SK-N-SH (cell line): Measurements from ENCODE around the gene EEF2. TPM values are rescaled to one million over a fixed set of nuclear protein-coding genes. Genes with fewer than 3 reads are reported as not detected.

Source experiments
- CTCF ChIA-PET: fragments of 300-600, 350-600 bp; formaldehyde crosslinking; extraction: SDS; loops from one replicate; lab custom pipeline; 2021; lab: Yijun Ruan, JAX
- POLR2A ChIA-PET: fragments of 350-600 bp; sonication (Branson Sonifier 250); formaldehyde crosslinking; extraction: SDS; loops from one replicate; lab custom pipeline; 2020; ENCODE audit warnings: antibody characterized with exemption, inconsistent platforms; lab: Yijun Ruan, JAX
- DNase-seq: peaks from one replicate; pipeline ENCODE4 v3.0.0; 2012
- H2AFZ ChIP-seq: fragments of 200-600 bp; sonication (generic); 2 replicates; pipeline ENCODE4 v1.8.1; 2016; ENCODE audit warnings: antibody characterized with exemption, mild to moderate bottlenecking, low read depth
- H3F3A ChIP-seq: fragments of 200-600 bp; sonication (generic); replicated peaks from 2 replicates; pipeline ENCODE3; 2016; ENCODE audit warnings: antibody characterized with exemption, mild to moderate bottlenecking; ENCODE audit not compliant: insufficient read depth
- H3K27ac ChIP-seq, 2 experiments: fragments of 200-500 bp in 1 of 2; fragments of 200-600 bp in 1 of 2; sonication (Bioruptor generic) in 1 of 2; sonication (generic), shearing (Covaris generic) in 1 of 2; 2 replicates each; pipeline versions ENCODE4 v1.5.1 to v1.6.1; 2014 to 2016; ENCODE audit warnings: low read depth in 2 of 2, inconsistent platforms in 1 of 2, low read length in 1 of 2, mild to moderate bottlenecking in 1 of 2, mixed read lengths in 1 of 2
- H3K27me3 ChIP-seq: fragments of 200-600 bp; sonication (generic), shearing (Covaris generic); 2 replicates; pipeline ENCODE4 v1.6.1; 2016; ENCODE audit warnings: mixed run types; ENCODE audit not compliant: insufficient read depth
- H3K36me3 ChIP-seq, 2 experiments: fragments of 200-500 bp in 1 of 2; fragments of 200-600 bp in 1 of 2; sonication (Bioruptor generic) in 1 of 2; sonication (generic) in 1 of 2; replicated peaks in 1 of 2; 2 replicates each; pipeline versions ENCODE3 to v1.5.1; 2014 to 2016; ENCODE audit warnings: low read length in 1 of 2, mild to moderate bottlenecking in 1 of 2; ENCODE audit not compliant: insufficient read depth in 2 of 2, control insufficient read depth in 1 of 2
- H3K4me1 ChIP-seq, 2 experiments: fragments of 200-500 bp in 1 of 2; fragments of 200-600 bp in 1 of 2; sonication (Bioruptor generic) in 1 of 2; sonication (generic), shearing (Covaris generic) in 1 of 2; 2 replicates each; pipeline versions ENCODE4 v1.5.1 to v1.6.1; 2014 to 2016; ENCODE audit warnings: low read depth in 1 of 2, low read length in 1 of 2, mixed run types in 1 of 2; ENCODE audit not compliant: insufficient read depth in 2 of 2, control insufficient read depth in 1 of 2
- H3K4me2 ChIP-seq: fragments of 200-600 bp; sonication (generic), shearing (Covaris generic); 2 replicates; pipeline ENCODE4 v1.6.1; 2017; ENCODE audit warnings: mixed run types
- H3K4me3 ChIP-seq, 2 experiments: fragments of 200-500 bp in 1 of 2; fragments of 200-600 bp in 1 of 2; sonication (Bioruptor generic) in 1 of 2; sonication (generic), shearing (Covaris generic) in 1 of 2; 2 replicates each; pipeline versions ENCODE4 v1.5.1 to v1.8.1; 2014 to 2016; ENCODE audit warnings: low read depth in 2 of 2, inconsistent platforms in 1 of 2, low read length in 1 of 2, mild to moderate bottlenecking in 1 of 2, mixed read lengths in 1 of 2, moderate library complexity in 1 of 2
- H3K79me2 ChIP-seq: fragments of 200-600 bp; sonication (generic); 2 replicates; pipeline ENCODE4 v1.8.1; 2017; ENCODE audit warnings: mild to moderate bottlenecking; ENCODE audit not compliant: insufficient read depth
- H3K9ac ChIP-seq: fragments of 200-600 bp; sonication (generic); 2 replicates; pipeline ENCODE4 v1.6.1; 2017; ENCODE audit warnings: mixed run types
- H3K9me2 ChIP-seq: fragments of 200-600 bp; sonication (generic); 2 replicates; pipeline ENCODE4 v1.6.1; 2017; ENCODE audit warnings: mixed run types
- H3K9me3 ChIP-seq: fragments of 200-600 bp; sonication (generic); 2 replicates; pipeline ENCODE4 v1.6.1; 2017; ENCODE audit warnings: mixed run types, mild to moderate bottlenecking, moderate library complexity
- H4K20me1 ChIP-seq: fragments of 200-600 bp; sonication (generic); 2 replicates; pipeline ENCODE4 v1.6.1; 2017; ENCODE audit warnings: mild to moderate bottlenecking, mixed run types; ENCODE audit not compliant: insufficient read depth
- CTCF ChIP-seq: fragments of 200-600 bp; sonication (generic); IDR thresholded peaks from 2 replicates; pipeline ENCODE4 v1.6.1; 2017; ENCODE audit warnings: antibody characterized with exemption, mild to moderate bottlenecking, moderate library complexity
- GATA2 ChIP-seq: sonication (generic); formaldehyde crosslinking; IDR thresholded peaks from 2 replicates; pipeline ENCODE4 v1.5.0; 2020; ENCODE audit warnings: mild to moderate bottlenecking, missing genetic modification reagents
- MAX ChIP-seq: IDR thresholded peaks from 2 replicates; pipeline ENCODE4 v1.4.0; 2012; ENCODE audit warnings: low read depth
- MXI1 ChIP-seq: IDR thresholded peaks from 2 replicates; pipeline ENCODE4 v1.6.1; 2012; ENCODE audit warnings: mild to moderate bottlenecking, low read depth, low read length, improper control_type of control experiment
- PBX3 ChIP-seq: IDR thresholded peaks from 2 replicates; pipeline ENCODE4; 2012
- POLR2AphosphoS5 ChIP-seq: IDR thresholded peaks from 2 replicates; pipeline ENCODE4 v1.6.1; 2012; ENCODE audit warnings: low read depth, low read length
- SIN3A ChIP-seq: IDR thresholded peaks from 2 replicates; pipeline ENCODE4 v1.6.1; 2012; ENCODE audit warnings: low read depth, mild to moderate bottlenecking, low read length, moderate library complexity, borderline replicate concordance
- TAF1 ChIP-seq: IDR thresholded peaks from 2 replicates; pipeline ENCODE4 v1.6.1; 2012; ENCODE audit warnings: low read depth, mild to moderate bottlenecking, low read length, moderate library complexity, borderline replicate concordance
- WGBS: methylation state at CpG from one replicate; pipeline ENCODE4 v1.1.6; 2017; ENCODE audit warnings: low lambda C conversion rate; 5-methylcytosine and 5-hydroxymethylcytosine counted together
- polyA plus RNA-seq, 3 experiments: library from polyadenylated mRNA; depleted of rRNA; stranded (reverse); fragments of >200 nt; gene quantifications; 2 replicates each; pipeline ENCODE4 v1.2.3, GENCODE V29; 2012

Gene EEF2
- polyA plus RNA-seq, 1 of the 3 experiments (the other 2 are of a cell fraction) = 1,553 TPM

GRCh38 chr19:3983936-3984583 is 1.2 kb downstream of the EEF2 start:
- TF ChIP-seq GATA2 (CRISPR knock-in tag) (no peak), PBX3 (no peak), POLR2AphosphoS5 (no peak), SIN3A (peak; percentile 91), MXI1 (peak; percentile 96), TAF1 (no peak), MAX (peak; percentile 91)
- TF ChIP-seq, all 33 proteins: peak for 3
- Histone ChIP-seq H3K79me2 (peaks cover 62% of the 10 kb centered on the region), H3K9me2 (no peaks in the 10 kb centered on the region), H3K4me1 (peaks cover 15 to 37% of the 10 kb centered on the region in 2 experiments), H3K9ac (peak overlapping the region; percentile 91), H2AFZ (no peak overlapping the region), H3F3A (peaks cover 48% of the 10 kb centered on the region), H3K9me3 (no peaks in the 10 kb centered on the region), H3K4me3 (peak overlapping the region; percentile 91 to 99), H3K27me3 (no peaks in the 10 kb centered on the region), H4K20me1 (peaks cover 61% of the 10 kb centered on the region), H3K36me3 (peaks cover 53 to 56% of the 10 kb centered on the region in 2 experiments), H3K4me2 (peak overlapping the region; percentile 89), H3K27ac (peak overlapping the region; percentile 35 to 91; a peak in 3 of 4 replicates)
- WGBS = 11% methylated on average over 21 of the region's 30 CpGs
- ChIA-PET CTCF (interaction anchor here (1.3 to 1.6 kb wide), 2 partner anchors 9 to 15 kb away, joined by 3 to 5 read pairs; no protein-coding TSS in a partner anchor), POLR2A (interaction anchor here (2.4 to 6.8 kb wide), 2 partner anchors 8 to 12 kb away, joined by 17 to 60 read pairs; partner anchors contain the start of gene DAPK3)
- peak; percentile 32 for DNase-seq

- Histone ChIP-seq H3K36me3 (peaks cover 56 to 59% of the 10 kb centered on the region in 2 experiments), H3K4me2 (peak overlapping the region; percentile 89), H2AFZ (no peak overlapping the region), H3K27me3 (no peaks in the 10 kb centered on the region), H3F3A (peaks cover 48% of the 10 kb centered on the region), H4K20me1 (peaks cover 67% of the 10 kb centered on the region), H3K9me2 (no peaks in the 10 kb centered on the region), H3K27ac (peak overlapping the region in 1 of 2 experiments; percentile 91; a peak in 2 of 4 replicates), H3K9ac (peak overlapping the region; percentile 91), H3K9me3 (no peaks in the 10 kb centered on the region), H3K79me2 (peaks cover 66% of the 10 kb centered on the region), H3K4me3 (peak overlapping the region; percentile 91 to 99), H3K4me1 (peaks cover 15 to 37% of the 10 kb centered on the region in 2 experiments)
- peak; percentile 13 for DNase-seq
- 44% methylated on average over 7 of the region's 7 CpGs for WGBS
- TF ChIP-seq PBX3 (0 out of 2 replicates have a peak, but pooled peaks have one; percentile 1), CTCF (no peak)
- ChIA-PET POLR2A (interaction anchor here (2.4 to 6.8 kb wide), 2 partner anchors 8 to 12 kb away, joined by 17 to 60 read pairs; partner anchors contain the start of gene DAPK3), CTCF (interaction anchor here (1.3 to 1.6 kb wide), 2 partner anchors 8 to 14 kb away, joined by 3 to 5 read pairs; no protein-coding TSS in a partner anchor)
These were observed 1.7 kb downstream of the EEF2 start for GRCh38 chr19:3983542-3983914.
